MG63 (cell line): ENCODE data around the gene HHIPL1. TPM values are rescaled to one million over a fixed set of nuclear protein-coding genes. Genes with fewer than 3 reads are reported as not detected.
A peak's percentile ranks its signal among the peaks of the same experiment; 100 is the strongest.

Experiments used
- DNase-seq: peaks from one replicate; pipeline ENCODE4 v3.0.0-alpha.2; 2020
- H3K27me3 ChIP-seq: fragments of 250-450 bp; sonication (Bioruptor Pico); 2 replicates; pipeline ENCODE4 v1.5.1; 2020; ENCODE audit warnings: mild to moderate bottlenecking, moderate library complexity
- H3K36me3 ChIP-seq: fragments of 250-450 bp; sonication (Bioruptor Pico); 2 replicates; pipeline ENCODE4 v1.5.1; 2020; ENCODE audit warnings: mild to moderate bottlenecking, moderate library complexity
- H3K4me3 ChIP-seq: fragments of 250-450 bp; sonication (Bioruptor Pico); 2 replicates; pipeline ENCODE4 v1.5.1; 2020; ENCODE audit warnings: mild to moderate bottlenecking, moderate library complexity
- H3K9me3 ChIP-seq: fragments of 250-450 bp; sonication (Bioruptor Pico); 2 replicates; pipeline ENCODE4 v1.5.1; 2020; ENCODE audit warnings: mild to moderate bottlenecking, moderate library complexity
- total RNA-seq: library from RNA; depleted of rRNA; stranded (reverse); fragments of >200 nt; shearing (Covaris generic); gene quantifications from 2 replicates; pipeline ENCODE4 v1.2.3, GENCODE V29; 2014; ENCODE audit warnings: low replicate concordance; rRNA removed

HHIPL1 gene
- not detected in 2 replicates for total RNA-seq

DNA sequence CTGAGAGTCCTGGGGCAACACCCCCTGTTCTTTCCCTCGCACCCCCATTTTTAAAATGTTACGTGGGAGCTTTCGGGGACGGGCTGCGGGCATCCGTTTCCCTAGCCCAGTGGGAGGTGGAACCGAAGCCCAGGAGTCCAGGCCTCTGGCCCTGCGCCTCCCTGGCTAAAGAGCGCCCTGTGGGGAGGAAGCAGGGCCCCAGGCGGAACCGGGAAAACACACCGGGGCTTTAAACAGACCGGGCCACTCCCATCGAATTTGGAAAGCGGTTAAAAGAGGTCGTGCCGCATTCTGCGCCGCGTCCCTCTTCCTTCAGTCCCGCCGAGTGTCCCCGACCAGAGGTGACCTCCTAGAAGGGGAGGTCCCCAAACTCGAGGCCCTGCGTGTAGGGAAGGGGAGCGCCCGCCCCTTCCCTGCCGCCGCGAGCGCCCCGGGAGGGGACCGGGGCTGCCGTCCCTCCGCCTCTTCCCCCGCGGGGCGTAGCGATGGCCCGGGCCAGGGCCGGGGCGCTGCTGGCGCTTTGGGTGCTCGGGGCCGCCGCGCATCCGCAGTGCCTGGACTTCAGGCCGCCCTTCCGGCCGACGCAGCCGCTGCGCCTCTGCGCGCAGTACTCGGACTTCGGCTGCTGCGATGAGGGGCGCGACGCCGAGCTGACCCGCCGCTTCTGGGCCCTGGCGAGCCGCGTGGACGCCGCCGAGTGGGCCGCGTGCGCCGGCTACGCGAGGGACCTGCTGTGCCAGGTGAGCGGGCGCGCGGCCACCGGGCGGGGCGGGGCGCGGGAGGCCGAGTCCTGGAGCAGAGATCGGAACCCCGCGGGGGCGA is at the start of gene HHIPL1:
Gene HHIPL1 (plus strand): TSS at position 407 of the 822 bp plus-strand sequence. CDS start 79 bp downstream, at position 486.
- Histone ChIP-seq H3K36me3 (no peaks in the 10 kb centered on the region), H3K27me3 (no peaks in the 10 kb centered on the region), H3K9me3 (no peaks in the 10 kb centered on the region), H3K4me3 (no peak within 1 kb of the TSS)
- no peak for DNase-seq

- H3K9me3 ChIP-seq: no peaks in the 10 kb centered on the region
- DNase-seq: no peak
- H3K4me3 ChIP-seq: no peak overlapping the region
- no peaks in the 10 kb centered on the region for H3K27me3 ChIP-seq
- no peaks in the 10 kb centered on the region for H3K36me3 ChIP-seq
Observed at GRCh38 chr14:99595524-99595923, 49.4 kb upstream of the HHIPL1 start.

GRCh38 chr14:99596071-99596627 is 48.8 kb upstream of the HHIPL1 start:
- Histone ChIP-seq H3K4me3 (no peak overlapping the region), H3K36me3 (no peaks in the 10 kb centered on the region), H3K27me3 (no peaks in the 10 kb centered on the region), H3K9me3 (no peaks in the 10 kb centered on the region)
- DNase-seq: no peak

GRCh38 chr14:99596772-99597171 is 48.2 kb upstream of the HHIPL1 start:
- H3K9me3 ChIP-seq: no peaks in the 10 kb centered on the region
- no peak for DNase-seq
- no peak overlapping the region for H3K4me3 ChIP-seq
- no peaks in the 10 kb centered on the region for H3K27me3 ChIP-seq
- no peaks in the 10 kb centered on the region for H3K36me3 ChIP-seq

- DNase-seq: no peak
- Histone ChIP-seq H3K27me3 (no peaks in the 10 kb centered on the region), H3K36me3 (no peaks in the 10 kb centered on the region), H3K4me3 (no peak overlapping the region), H3K9me3 (no peaks in the 10 kb centered on the region)
Observed at GRCh38 chr14:99597911-99598600, 46.9 kb upstream of the HHIPL1 start.

GRCh38 chr14:99598774-99599173 is 46.2 kb upstream of the HHIPL1 start:
- DNase-seq: no peak
- Histone ChIP-seq H3K27me3 (no peaks in the 10 kb centered on the region), H3K36me3 (no peaks in the 10 kb centered on the region), H3K4me3 (no peak overlapping the region), H3K9me3 (no peaks in the 10 kb centered on the region)

DNA sequence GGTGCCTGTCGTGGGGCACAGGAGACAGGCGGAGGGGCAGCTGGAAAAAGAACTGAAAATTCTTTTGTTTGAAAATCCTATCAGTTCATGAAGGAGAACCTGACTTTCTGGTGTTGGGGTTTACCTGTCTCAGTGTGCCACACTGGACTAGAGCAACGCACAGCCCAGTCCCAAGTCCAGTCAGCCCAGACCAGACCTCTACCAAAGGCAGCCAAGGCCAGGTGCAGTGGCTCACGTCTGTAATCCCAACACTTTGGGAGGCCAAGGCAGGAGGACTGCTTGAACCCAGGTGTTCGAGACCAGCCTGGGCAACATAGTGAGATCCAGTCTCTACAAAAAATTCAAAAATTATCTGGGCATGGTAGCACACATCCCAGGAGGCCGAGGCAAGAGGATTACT is 45.5 kb upstream of the HHIPL1 start:
- H3K36me3 ChIP-seq: no peaks in the 10 kb centered on the region
- H3K9me3 ChIP-seq: no peaks in the 10 kb centered on the region
- no peak for DNase-seq
- H3K4me3 ChIP-seq: no peak overlapping the region
- H3K27me3 ChIP-seq: no peaks in the 10 kb centered on the region

GRCh38 chr14:99600232-99600888 is 44.6 kb upstream of the HHIPL1 start:
- no peak for DNase-seq
- no peaks in the 10 kb centered on the region for H3K36me3 ChIP-seq
- H3K9me3 ChIP-seq: no peaks in the 10 kb centered on the region
- H3K27me3 ChIP-seq: no peaks in the 10 kb centered on the region
- H3K4me3 ChIP-seq: no peak overlapping the region

DNA sequence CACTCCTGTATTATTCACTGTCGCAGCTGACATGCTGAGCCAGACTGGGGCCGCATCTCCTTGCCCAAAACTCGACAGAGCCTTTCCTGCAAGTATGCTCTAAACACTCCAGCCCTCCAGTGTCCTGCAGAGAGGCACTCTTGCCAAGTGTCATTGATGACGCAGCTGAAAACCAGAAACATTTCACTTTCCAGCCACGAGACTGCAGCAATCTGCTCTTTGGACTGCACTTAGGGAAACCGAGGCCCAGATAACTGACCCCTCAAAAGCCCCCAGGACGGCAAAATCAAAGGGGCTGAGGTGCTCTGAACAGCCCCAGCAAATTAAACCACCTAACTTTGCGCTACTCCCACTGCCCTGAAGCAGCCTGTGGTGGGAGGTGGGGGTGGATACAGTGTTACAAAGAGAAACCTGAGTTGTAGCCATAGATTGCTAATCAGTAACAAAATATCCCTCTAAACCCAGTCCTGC is 43.5 kb upstream of the HHIPL1 start:
- peak; percentile 44 for DNase-seq
- peak overlapping the region; percentile 52 for H3K4me3 ChIP-seq

DNA sequence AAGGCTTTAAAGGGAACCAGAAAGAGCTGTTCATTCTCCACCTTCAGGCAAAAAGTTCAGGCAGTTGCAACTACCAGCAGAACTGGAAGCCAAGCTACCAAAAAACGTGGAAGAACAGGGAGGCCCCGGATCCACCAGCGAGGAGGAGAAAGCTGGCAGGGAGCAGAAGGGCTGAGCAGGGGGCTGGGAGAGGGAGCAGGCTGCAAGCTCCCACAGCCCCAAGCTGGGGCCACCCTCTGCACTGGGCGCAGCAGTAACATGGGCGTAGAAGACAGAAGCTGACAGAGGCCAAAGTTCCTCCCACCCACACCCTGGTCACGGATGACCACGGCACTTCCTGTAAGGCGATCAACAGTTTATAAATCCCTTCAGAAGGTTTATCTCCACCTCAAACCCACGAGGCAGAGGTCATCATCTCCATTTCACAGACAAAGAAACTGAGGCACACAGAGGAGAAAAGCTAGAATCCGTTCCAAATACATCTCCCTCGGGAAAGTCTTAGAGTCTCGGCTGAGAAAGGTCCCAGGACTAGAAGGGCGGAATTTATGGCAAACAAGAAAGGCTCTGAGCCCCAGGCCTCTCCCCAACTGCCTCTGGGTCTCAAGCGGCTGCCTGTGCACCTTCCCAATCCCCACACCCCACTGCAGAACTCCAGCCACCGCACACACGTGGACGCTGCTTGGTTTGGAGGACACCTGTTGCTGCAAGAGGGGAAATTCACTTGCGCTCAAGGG is 42.7 kb upstream of the HHIPL1 start:
- peak; percentile 26 for DNase-seq
- peak overlapping the region; percentile 52 for H3K4me3 ChIP-seq
- H3K27me3 ChIP-seq: no peaks in the 10 kb centered on the region
- H3K36me3 ChIP-seq: no peaks in the 10 kb centered on the region
- no peaks in the 10 kb centered on the region for H3K9me3 ChIP-seq

More for the DNA sequence above, 43.5 kb upstream of the HHIPL1 start:
- no peaks in the 10 kb centered on the region for H3K36me3 ChIP-seq
- H3K9me3 ChIP-seq: no peaks in the 10 kb centered on the region
- no peaks in the 10 kb centered on the region for H3K27me3 ChIP-seq

DNA sequence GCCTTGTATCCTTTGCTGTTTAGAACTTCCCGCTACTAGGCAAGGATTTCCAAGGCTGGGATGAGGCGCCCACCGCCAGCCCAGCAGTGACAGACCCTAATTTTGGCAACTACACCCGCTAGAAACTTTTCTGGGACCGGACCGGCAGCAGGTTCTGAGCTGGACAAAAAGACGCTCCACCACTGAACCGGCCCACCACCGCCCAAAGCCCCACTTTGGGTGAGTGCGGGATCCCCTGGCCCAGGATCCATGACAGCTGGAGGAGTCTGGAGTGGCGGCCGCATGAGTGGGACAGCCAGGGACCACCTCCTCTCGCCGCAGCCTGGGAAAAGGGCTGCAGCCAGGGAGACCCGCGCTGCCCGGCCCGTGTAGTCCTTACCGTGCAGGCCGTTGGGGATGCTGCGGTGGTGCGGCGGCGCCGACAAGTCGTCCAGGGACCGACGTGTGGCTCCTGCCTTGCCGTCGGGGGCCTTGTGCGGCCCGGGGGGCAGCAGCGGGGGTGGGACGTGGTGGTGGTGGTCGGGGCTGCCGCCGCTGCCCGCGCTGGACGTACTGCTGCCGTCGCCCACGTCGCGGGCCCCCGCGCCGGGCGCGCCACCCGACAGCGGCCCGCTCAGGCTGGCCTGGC is 42.0 kb upstream of the HHIPL1 start:
- no peak for DNase-seq
- Histone ChIP-seq H3K4me3 (peak overlapping the region; percentile 52), H3K27me3 (no peaks in the 10 kb centered on the region), H3K9me3 (no peaks in the 10 kb centered on the region), H3K36me3 (no peaks in the 10 kb centered on the region)

DNA sequence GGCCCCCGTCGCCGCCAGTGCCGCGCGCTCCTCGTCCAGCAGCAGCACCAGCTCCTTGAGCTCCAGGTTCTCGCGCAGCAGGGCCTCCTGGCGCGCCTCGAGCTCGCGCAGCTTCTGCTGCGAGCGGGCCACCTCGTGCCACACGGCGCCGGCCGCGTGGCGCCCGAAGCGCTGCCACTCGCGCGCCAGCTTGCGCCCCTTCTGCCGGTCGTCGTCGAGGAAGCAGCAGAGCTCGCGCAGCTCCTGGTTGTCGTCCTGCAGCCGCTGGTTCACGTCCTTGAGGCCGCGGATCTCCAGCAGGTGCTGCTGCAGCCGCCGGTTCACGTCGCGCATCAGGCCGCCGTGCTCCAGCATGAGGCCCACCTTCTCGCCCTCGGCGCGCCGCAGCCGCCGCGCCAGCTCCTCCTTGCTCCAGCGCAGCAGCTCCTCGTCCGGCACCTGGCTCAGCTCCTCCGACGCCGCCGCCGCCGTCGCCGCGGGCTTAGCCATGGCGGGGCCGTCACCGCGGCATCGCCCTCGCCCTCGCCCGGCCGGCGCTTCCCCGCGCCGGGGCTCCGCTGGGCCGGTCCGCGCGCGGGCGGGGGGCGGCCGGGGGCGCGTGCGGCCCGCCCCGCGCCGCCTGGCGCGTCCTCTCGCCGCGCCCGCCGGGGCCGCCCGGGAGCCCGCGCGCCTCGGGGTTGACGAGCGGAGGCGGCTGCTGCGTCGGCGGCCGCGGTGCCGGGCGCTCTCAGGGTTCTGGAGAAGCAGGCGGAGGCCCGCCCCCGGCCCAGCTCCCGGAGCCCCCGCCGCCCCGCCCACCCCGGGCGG is 41.3 kb upstream of the HHIPL1 start, which contains the start of gene CCDC85C:
Gene CCDC85C (minus strand): TSS at position 737 of the 807 bp plus-strand sequence. CDS start 248 bp downstream, at position 489.
- no peaks in the 10 kb centered on the region for H3K36me3 ChIP-seq
- DNase-seq: no peak

DNA sequence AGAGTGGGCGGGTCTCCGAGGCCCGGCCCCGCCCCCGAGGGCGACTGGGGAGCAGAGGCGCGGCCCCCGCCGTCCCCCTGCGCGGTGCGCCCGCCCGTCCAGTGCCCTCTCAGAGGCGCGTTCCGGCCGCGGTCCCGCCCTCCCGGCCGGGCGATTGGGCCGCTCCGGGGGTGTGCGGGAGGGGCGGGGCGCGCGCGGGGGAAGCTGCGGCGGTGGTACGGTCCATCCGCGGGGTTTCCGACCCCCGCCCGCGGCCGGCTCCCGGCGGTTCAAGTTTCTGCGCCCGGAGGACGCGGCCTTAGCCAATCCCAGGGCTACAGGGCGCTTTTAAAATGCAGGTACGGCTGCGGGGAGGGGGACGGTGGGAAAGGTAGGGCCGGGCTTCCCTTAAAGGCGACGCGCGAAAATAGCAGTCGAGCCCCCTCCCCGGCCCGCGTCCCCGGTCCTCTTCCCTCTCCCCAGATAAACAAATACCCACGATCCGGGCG is 40.6 kb upstream of the HHIPL1 start:
- Histone ChIP-seq H3K27me3 (no peaks in the 10 kb centered on the region), H3K4me3 (peak overlapping the region; percentile 68), H3K9me3 (no peaks in the 10 kb centered on the region), H3K36me3 (no peaks in the 10 kb centered on the region)
- DNase-seq: peak; percentile 90

More for the DNA sequence above, 41.3 kb upstream of the HHIPL1 start, which contains the start of gene CCDC85C:
- no peaks in the 10 kb centered on the region for H3K9me3 ChIP-seq
- H3K27me3 ChIP-seq: no peaks in the 10 kb centered on the region
- H3K4me3 ChIP-seq: peak within 1 kb of the TSS; percentile 68

- H3K9me3 ChIP-seq: no peaks in the 10 kb centered on the region
- no peaks in the 10 kb centered on the region for H3K27me3 ChIP-seq
- no peaks in the 10 kb centered on the region for H3K36me3 ChIP-seq
- peak overlapping the region; percentile 68 for H3K4me3 ChIP-seq
- peak; percentile 39 for DNase-seq
Observed at GRCh38 chr14:99604766-99605298, 40.1 kb upstream of the HHIPL1 start.
